GM19328 (cell line): ENCODE data around the gene SUMF1.

Experiments
- ATAC-seq: cut with Tn5 transposase; IDR thresholded peaks from one replicate; pipeline ENCODE4 v1.9.1; 2021; ENCODE audit warnings: mild to moderate bottlenecking, moderate library complexity; ENCODE audit not compliant: unreplicated experiment

SUMF1 gene

GRCh38 chr3:4466741-4467521 lies at the start of gene SUMF1:
SUMF1 (minus strand) TSS chr3:4467269; CDS start chr3:4467245, 24 bp downstream.
- peak; percentile 99 for ATAC-seq

- no peak for ATAC-seq
These were observed 49.0 kb upstream of the SUMF1 start for GRCh38 chr3:4515916-4516579.

- no peak for ATAC-seq
These were observed 47.8 kb upstream of the SUMF1 start for GRCh38 chr3:4514916-4515315.

- no peak for ATAC-seq
These were observed 47.3 kb upstream of the SUMF1 start for GRCh38 chr3:4514321-4514720.

GRCh38 chr3:4512895-4513616 lies 46.0 kb upstream of the SUMF1 start:
- no peak for ATAC-seq

GRCh38 chr3:4511491-4512262 lies 44.6 kb upstream of the SUMF1 start:
- no peak for ATAC-seq

- ATAC-seq: no peak
These were observed 43.1 kb upstream of the SUMF1 start for GRCh38 chr3:4509983-4510755.

GRCh38 chr3:4509043-4509442 lies 42.0 kb upstream of the SUMF1 start:
- no peak for ATAC-seq

GRCh38 chr3:4508048-4508981 lies 41.2 kb upstream of the SUMF1 start:
- peak; percentile 48 for ATAC-seq

- ATAC-seq: no peak
These were observed 40.0 kb upstream of the SUMF1 start for GRCh38 chr3:4507024-4507596.

GRCh38 chr3:4506559-4507023 lies 39.5 kb upstream of the SUMF1 start:
- ATAC-seq: no peak

GRCh38 chr3:4505688-4506558 lies 38.9 kb upstream of the SUMF1 start:
- ATAC-seq: no peak

- ATAC-seq: no peak
These were observed 37.5 kb upstream of the SUMF1 start for GRCh38 chr3:4504340-4505261.

GRCh38 chr3:4503050-4503449 lies 36.0 kb upstream of the SUMF1 start:
- ATAC-seq: peak; percentile 53

- ATAC-seq: no peak
These were observed 34.9 kb upstream of the SUMF1 start for GRCh38 chr3:4501927-4502326.

- no peak for ATAC-seq
These were observed 34.4 kb upstream of the SUMF1 start for GRCh38 chr3:4501437-4501836.

- no peak for ATAC-seq
These were observed 31.4 kb upstream of the SUMF1 start for GRCh38 chr3:4498446-4498845.
